ENCODE data around the gene CSNK2A1.

Gene CSNK2A1

DNA sequence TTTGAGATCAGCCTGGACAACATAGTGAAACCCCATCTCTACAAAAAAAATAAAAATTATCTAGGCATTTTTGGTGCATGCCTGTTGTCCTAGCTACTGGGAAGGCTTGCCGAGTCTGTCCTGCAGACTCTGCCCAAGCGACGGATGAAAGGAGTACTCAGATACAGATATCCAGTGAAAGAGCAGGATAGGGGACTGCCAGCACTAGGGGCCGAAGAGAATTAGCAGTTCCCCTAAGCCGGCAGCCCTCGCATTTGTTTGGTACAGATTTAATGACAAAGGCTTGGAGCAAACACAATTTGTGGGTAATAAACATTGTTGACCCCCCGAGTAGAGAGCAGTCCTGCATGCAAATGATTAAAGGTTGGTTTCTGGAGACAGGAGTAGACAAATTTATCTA is 75.8 kb downstream of the CSNK2A1 start:
- no peak for TF ChIP-seq GABPA (IDR thresholded peaks at IDR 0.05; ENCODE audit: low read depth)
- no peak for TF ChIP-seq SPI1 (IDR thresholded peaks at IDR 0.05; ENCODE audit: borderline replicate concordance, low read depth)
- TF ChIP-seq POLR2AphosphoS5 (IDR thresholded peaks at IDR 0.05; ENCODE audit: low read depth), result no peak
- TF ChIP-seq, protein P1, sequence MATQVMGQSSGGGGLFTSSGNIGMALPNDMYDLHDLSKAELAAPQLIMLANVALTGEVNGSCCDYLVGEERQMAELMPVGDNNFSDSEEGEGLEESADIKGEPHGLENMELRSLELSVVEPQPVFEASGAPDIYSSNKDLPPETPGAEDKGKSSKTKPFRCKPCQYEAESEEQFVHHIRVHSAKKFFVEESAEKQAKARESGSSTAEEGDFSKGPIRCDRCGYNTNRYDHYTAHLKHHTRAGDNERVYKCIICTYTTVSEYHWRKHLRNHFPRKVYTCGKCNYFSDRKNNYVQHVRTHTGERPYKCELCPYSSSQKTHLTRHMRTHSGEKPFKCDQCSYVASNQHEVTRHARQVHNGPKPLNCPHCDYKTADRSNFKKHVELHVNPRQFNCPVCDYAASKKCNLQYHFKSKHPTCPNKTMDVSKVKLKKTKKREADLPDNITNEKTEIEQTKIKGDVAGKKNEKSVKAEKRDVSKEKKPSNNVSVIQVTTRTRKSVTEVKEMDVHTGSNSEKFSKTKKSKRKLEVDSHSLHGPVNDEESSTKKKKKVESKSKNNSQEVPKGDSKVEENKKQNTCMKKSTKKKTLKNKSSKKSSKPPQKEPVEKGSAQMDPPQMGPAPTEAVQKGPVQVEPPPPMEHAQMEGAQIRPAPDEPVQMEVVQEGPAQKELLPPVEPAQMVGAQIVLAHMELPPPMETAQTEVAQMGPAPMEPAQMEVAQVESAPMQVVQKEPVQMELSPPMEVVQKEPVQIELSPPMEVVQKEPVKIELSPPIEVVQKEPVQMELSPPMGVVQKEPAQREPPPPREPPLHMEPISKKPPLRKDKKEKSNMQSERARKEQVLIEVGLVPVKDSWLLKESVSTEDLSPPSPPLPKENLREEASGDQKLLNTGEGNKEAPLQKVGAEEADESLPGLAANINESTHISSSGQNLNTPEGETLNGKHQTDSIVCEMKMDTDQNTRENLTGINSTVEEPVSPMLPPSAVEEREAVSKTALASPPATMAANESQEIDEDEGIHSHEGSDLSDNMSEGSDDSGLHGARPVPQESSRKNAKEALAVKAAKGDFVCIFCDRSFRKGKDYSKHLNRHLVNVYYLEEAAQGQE (IDR thresholded peaks at IDR 0.05; ENCODE audit: insufficient replicate concordance, low read depth), result no peak
- TF ChIP-seq, protein P2, sequence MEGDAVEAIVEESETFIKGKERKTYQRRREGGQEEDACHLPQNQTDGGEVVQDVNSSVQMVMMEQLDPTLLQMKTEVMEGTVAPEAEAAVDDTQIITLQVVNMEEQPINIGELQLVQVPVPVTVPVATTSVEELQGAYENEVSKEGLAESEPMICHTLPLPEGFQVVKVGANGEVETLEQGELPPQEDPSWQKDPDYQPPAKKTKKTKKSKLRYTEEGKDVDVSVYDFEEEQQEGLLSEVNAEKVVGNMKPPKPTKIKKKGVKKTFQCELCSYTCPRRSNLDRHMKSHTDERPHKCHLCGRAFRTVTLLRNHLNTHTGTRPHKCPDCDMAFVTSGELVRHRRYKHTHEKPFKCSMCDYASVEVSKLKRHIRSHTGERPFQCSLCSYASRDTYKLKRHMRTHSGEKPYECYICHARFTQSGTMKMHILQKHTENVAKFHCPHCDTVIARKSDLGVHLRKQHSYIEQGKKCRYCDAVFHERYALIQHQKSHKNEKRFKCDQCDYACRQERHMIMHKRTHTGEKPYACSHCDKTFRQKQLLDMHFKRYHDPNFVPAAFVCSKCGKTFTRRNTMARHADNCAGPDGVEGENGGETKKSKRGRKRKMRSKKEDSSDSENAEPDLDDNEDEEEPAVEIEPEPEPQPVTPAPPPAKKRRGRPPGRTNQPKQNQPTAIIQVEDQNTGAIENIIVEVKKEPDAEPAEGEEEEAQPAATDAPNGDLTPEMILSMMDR (IDR thresholded peaks at IDR 0.05; ENCODE audit: insufficient read depth, low read length), result no peak
- DNase-seq (ENCODE audit: low read depth in 1 of 2, low spot score in 1 of 2), result no peak
- H3K27ac ChIP-seq (replicated peaks), result no peak overlapping the region
- no peaks in the 10 kb centered on the region for H3K27me3 ChIP-seq (ENCODE audit: insufficient read depth, poor library complexity, severe bottlenecking)
- no peak overlapping the region for H3K4me3 ChIP-seq (replicated peaks; ENCODE audit: insufficient read depth, low read length)

DNA sequence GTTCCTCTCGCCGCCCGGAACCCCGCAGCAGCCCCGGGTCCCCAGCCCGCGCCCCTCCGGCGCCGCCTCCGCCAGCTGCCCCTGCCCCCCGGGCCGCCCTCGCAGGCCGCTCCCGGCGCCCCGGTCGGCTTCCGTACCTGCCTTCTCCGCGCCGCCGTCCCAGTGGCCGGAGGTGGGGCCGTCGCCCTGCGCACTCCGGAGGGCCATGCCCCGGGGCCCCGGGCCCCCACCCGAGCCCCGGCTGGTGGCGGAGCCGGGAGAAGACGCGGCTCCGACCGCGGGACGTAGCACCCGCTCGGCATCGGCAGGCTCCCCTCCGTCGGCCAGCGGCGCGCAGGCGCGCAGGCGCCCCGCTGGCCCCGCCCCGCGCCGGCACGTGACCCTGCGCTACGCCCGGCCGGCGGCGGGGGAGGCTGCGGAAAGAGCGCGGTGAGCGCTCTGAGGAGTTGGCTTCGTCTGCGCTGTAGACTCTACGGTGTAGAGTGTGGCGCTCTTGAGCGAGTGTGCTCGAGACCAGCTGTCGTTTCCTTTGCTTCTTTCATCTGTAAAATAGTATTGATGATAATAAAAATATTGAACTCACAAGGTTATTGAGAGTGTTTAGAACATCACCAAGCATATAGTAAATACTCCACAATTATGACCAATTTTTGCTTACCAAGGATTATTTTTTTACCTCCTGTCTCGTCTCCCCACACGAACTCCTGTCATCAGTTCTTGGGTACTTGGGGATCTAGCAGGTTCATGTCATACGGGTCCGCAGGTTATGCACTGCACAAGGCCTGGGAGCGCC is 81.2 kb downstream of the CSNK2A1 start, which contains the start of gene TBC1D20:
TSS of gene TBC1D20 (minus strand) at position 335 of the 793 bp plus-strand sequence. CDS start at position 207, 128 bp downstream.
- TF ChIP-seq SPI1 (IDR thresholded peaks at IDR 0.05; ENCODE audit: borderline replicate concordance, low read depth), result no peak
- TF ChIP-seq POLR2AphosphoS5 (IDR thresholded peaks at IDR 0.05; ENCODE audit: low read depth), result peak; percentile 54; the same call in 1 of the 2 replicates
- TF ChIP-seq GABPA (IDR thresholded peaks at IDR 0.05; ENCODE audit: low read depth), result 0 out of 2 replicates have a peak, but pooled peaks have one; percentile 8
- TF ChIP-seq, protein P1 (IDR thresholded peaks at IDR 0.05; ENCODE audit: insufficient replicate concordance, low read depth), result no peak
- DNase-seq (ENCODE audit: low read depth in 1 of 2, low spot score in 1 of 2), result peak; percentile 70 to 83
- Histone ChIP-seq H3K27ac (replicated peaks) (peak within 1 kb of the TSS; percentile 77), H3K27me3 (ENCODE audit: insufficient read depth, poor library complexity, severe bottlenecking) (no peaks in the 10 kb centered on the region), H3K4me3 (replicated peaks; ENCODE audit: insufficient read depth, low read length) (peak within 1 kb of the TSS; percentile 86)

DNA sequence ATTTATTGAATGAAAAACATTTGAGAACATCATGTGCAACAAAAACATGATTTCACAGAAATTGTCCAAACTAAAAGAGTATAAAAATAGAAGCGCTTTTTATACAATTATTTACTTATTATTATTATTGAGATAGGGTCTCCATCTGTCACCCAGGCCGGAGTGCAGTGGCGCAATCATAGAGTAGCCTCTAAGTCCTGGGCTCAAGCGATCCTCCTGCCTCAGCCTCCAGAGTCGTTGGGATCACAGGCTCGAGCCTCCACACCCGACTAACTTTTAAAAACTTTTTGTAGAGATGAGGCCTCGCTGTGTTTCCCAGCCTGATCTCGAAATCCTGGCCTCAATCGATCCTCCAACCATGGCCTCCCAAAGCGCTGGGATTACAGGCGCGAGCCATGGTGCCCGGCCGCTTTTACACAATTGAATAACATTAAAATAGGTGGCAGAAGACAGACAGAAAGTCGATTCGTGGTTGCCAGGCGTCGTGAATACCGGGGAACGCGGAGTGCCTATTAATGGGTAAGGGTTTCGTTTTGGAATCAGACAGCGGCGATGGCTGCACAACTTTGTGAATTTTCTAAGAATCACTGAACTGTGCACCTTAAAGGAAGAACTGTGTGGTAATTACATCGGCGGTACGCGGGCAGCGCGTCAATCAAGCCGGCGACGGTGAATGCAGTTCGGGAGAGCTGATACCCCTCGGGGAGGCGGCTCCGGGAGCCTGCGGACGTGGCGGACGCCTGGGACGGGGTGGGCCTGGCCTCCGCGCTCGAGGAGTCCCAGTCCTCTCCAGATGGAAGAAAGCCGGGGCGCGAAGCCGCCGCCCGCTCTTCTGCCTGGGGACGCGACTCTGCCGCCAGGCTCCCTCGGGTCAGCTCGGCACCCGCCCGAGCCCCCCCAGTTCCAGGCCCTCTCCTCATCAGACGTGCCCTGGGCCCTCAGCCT is 82.1 kb downstream of the CSNK2A1 start:
- TF ChIP-seq GABPA (IDR thresholded peaks at IDR 0.05; ENCODE audit: low read depth) (no peak), SPI1 (IDR thresholded peaks at IDR 0.05; ENCODE audit: borderline replicate concordance, low read depth) (no peak), POLR2AphosphoS5 (IDR thresholded peaks at IDR 0.05; ENCODE audit: low read depth) (no peak)
- TF ChIP-seq, protein P2 (IDR thresholded peaks at IDR 0.05; ENCODE audit: insufficient read depth, low read length), result no peak
- DNase-seq (ENCODE audit: low read depth in 1 of 2, low spot score in 1 of 2), result peak in 1 of 2 experiments; percentile 45
- peak overlapping the region; percentile 86 for H3K4me3 ChIP-seq (replicated peaks; ENCODE audit: insufficient read depth, low read length)

More for the DNA sequence above, 82.1 kb downstream of the CSNK2A1 start:
- Histone ChIP-seq H3K27me3 (ENCODE audit: insufficient read depth, poor library complexity, severe bottlenecking) (no peaks in the 10 kb centered on the region), H3K27ac (replicated peaks) (peak overlapping the region; percentile 77)
